Astrocyte of the cerebellum (primary cell): Measurements from ENCODE around the gene PPP1R7.

Experiments
- DNase-seq: peaks from one replicate; pipeline ENCODE4 v3.0.0-alpha.2; 2011; ENCODE audit warnings: low read depth
- H3K4me3 ChIP-seq: 2 replicates; pipeline ENCODE4 v1.5.1; 2011; ENCODE audit warnings: mild to moderate bottlenecking, low read depth, low read length, moderate library complexity
- CTCF ChIP-seq: IDR thresholded peaks from 2 replicates; pipeline ENCODE4 v1.5.1; 2012; ENCODE audit warnings: low read length, low read depth, moderate library complexity, mild to moderate bottlenecking; ENCODE audit errors: missing control alignments
- in situ Hi-C: cut with HindIII; loops from 2 replicates; pipeline ENCODE4 v1.10.0; 2017; ENCODE audit warnings: low sequenced_read_pairs

Gene PPP1R7

GRCh38 chr2:241217320-241218031 lies 67.2 kb downstream of the PPP1R7 start:
- in situ Hi-C loops: no loop called here
- peak; percentile 19 for DNase-seq
- TF ChIP-seq CTCF: no peak
- peak overlapping the region; percentile 37 for H3K4me3 ChIP-seq

GRCh38 chr2:241218131-241219029 lies 68.1 kb downstream of the PPP1R7 start:
- in situ Hi-C loops: no loop called here
- no peak for TF ChIP-seq CTCF
- H3K4me3 ChIP-seq: peak overlapping the region; percentile 46
- DNase-seq: no peak

- TF ChIP-seq CTCF: no peak
- DNase-seq: no peak
- peak overlapping the region; percentile 46 for H3K4me3 ChIP-seq
- in situ Hi-C loops: no loop called here
These were observed 68.7 kb downstream of the PPP1R7 start for GRCh38 chr2:241219030-241219382.

- no peak overlapping the region for H3K4me3 ChIP-seq
- no peak for DNase-seq
- in situ Hi-C loops: loop anchor here (10.0 kb wide), 1 partner anchor 65 kb away; no protein-coding TSS in a partner anchor
- TF ChIP-seq CTCF: no peak
These were observed 69.6 kb downstream of the PPP1R7 start for GRCh38 chr2:241219856-241220356.

GRCh38 chr2:241223211-241224017 lies 73.1 kb downstream of the PPP1R7 start:
- in situ Hi-C loops: loop anchor here (10.0 kb wide), 1 partner anchor 61 kb away; no protein-coding TSS in a partner anchor
- TF ChIP-seq CTCF: no peak
- no peak overlapping the region for H3K4me3 ChIP-seq
- DNase-seq: no peak
